ELF-1 (cell line): ENCODE data around the gene ZNHIT2.
"Not testable (repeated sequence)": the region's sequence is repeated elsewhere in the genome, so short reads cannot be mapped to it uniquely, and the experiment has no call there.

Source experiments
- DNase-seq: peaks from one replicate; pipeline ENCODE4 v3.0.0-alpha.2; 2016; ENCODE audit warnings: low read depth, low spot score

The ZNHIT2 gene

DNA sequence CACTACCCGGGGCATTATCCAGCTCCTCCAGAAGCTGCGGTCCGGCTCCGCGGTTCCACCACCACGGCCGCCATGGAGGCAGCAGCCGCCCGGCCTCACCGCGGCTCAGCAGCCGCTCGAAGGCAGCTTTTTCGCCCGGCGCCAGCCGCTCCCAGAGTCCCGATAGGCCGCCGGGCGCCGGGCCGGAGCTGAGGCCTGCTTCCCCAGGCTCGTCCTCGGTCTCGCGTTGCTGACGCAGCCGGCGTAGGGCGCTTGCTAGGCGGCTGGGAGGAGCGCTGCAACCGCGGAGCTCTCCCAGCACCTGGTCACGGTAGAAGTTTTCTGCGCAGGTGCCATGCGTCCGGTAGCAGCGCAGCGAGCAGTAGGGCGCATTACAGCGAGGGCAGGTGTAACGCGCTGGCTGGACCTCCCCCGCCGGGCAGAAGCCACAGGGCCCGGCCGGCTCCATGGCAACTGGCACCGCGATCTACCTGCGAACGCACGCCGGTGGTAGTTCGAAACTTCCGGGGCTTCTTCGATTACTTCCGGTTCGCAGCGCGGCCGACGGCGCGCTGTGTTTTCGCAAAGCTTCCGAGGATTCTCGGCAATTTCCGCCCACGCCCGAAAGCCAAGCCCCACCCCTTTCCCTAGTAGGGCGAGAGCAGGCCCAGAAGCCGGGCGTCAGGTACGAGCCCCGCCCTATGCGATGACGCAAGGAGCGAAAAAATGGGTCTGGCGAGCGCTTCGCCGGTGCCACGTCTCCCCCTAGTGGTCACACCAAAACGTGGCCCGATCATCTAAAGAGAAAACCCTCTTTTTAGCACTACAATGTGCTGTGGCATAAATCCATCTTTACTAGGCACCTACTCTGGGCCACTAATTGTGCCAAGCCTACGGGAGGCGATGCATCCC, at the start of gene ZNHIT2:
Gene ZNHIT2 (minus strand): TSS at position 496 of the 891 bp plus-strand sequence. CDS start 48 bp downstream, at position 448.
- DNase-seq, result peak; percentile 100

GRCh38 chr11:65166893-65167292, 49.4 kb upstream of the ZNHIT2 start:
- DNase-seq, result no peak

DNA sequence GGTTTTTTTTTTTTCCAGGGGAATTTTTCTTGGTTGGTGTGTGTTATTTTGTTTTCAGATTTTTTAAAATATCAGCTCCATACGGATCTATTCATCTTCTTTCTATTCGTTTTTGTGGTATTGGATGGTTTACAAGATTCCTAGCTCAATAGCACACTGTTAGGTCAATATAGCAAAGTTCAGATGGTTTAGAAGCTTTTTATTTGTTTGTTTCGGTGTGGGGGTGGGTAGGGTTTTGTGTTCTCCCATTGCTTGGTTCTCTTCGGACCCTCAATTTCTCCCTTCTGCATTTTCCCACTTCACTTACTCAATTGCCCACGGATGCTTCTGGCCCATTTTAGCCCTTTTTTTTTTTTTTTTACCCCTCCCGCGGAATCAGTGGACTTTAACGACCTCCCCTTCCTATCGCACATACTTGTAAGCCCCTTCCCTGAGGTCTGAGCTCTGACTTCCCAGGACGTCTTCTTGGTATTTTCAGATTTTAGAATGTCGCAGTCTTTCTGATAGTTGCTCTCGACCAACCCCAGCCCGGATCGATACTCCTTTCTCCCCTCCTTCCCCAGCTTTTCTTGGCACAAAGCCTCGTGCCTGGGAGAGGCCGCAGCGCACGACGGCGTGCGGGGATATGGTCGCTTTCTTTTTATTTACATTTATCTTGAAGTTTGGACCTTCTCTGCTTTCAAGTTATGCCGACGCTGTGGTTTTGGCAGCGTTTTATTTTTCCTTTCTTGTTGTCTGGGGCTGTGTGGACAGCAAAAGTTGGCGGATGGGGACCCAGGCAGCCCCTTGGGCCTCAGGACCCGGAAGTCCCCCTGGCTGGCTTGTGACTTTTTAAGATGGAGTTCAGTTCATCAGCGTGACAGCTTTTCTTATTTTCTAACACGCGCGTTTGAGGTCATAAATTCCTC, 48.2 kb upstream of the ZNHIT2 start:
- no peak for DNase-seq

GRCh38 chr11:65163684-65164083, 46.2 kb upstream of the ZNHIT2 start:
- no peak for DNase-seq

GRCh38 chr11:65160643-65161042, 43.1 kb upstream of the ZNHIT2 start:
- DNase-seq, result no peak

DNA sequence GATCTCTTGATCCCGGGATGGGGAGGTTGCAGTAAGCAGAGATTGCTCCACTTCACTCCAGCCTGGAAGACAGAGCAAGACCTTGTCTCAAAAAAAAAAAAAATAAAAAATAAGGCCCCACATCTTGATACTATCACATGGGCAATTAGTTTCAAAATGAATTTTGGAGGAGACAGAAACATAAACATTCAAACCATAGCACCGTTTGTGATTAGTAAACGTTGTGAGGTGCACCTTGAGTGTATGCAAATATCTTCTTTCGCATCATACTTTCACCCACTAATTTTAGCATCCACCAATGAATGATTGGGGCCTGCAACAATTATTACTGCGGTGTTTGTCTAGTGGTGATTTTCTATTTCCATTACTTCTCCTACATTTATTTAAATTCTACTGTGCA, 41.5 kb upstream of the ZNHIT2 start:
- no peak for DNase-seq

GRCh38 chr11:65157336-65157735, 39.8 kb upstream of the ZNHIT2 start:
- no peak for DNase-seq

DNA sequence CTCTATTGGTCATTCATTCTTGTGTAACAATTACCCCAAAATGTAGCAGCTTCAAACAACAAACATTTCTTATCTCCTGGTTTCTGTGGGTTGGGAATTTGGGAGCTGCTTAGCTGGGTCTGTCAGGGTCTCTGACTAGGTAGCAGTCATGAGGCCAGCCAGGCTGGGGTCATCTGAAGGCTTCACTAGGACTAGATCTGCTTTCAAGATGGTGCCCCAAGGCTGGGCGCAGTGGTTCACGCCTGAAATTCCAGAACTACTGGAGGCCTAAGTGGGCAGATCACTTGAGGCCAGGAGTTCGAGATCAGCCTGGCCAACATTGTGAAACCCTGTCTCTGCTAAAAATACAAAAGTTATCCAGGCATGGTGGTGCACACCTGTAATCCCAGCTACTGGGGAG, 39.4 kb upstream of the ZNHIT2 start:
- DNase-seq, result no peak

DNA sequence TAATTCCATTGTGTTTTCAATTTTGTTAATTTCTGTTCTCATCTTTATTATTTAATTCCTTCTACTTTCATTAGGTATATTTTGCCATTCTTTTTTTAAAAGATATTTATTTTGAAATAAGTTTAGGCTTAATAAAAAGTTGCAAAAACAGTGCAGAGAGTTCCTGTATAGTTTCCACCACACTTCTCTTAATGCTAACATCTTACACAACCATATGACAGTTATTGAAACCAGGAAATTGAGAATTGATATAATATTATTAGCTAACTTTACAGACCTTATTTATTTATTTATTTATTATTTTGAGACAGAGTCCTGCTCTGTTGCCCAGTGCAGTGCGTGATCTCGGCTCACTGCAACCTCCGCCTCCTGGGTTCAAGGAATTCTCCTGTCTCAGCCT, 38.8 kb upstream of the ZNHIT2 start:
- no peak for DNase-seq

DNA sequence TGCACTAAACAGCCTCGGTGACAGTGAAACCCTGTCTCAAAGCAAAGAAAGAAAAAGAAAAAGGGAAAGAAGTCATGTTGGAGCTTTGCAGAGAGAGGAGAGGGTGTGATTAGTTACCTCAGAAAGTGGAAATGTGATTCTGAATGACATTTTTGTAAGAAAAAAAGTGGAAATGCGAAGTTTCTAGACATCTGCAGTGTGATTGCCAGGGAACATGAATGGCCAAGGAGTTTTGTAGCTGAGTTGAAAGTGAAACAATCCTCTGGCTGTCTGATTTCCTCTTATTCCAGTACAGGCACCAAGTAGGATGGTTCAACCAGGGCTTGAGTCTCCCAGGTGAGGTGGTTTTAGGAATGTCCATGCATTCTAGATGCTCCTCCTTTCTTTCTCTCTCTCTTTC, 34.6 kb upstream of the ZNHIT2 start:
- no peak for DNase-seq

- no peak for DNase-seq
Measured at GRCh38 chr11:65151331-65151899, 33.9 kb upstream of the ZNHIT2 start.

- DNase-seq, result no peak
Measured at GRCh38 chr11:65150509-65151299, 33.2 kb upstream of the ZNHIT2 start.

GRCh38 chr11:65150131-65150508, 32.6 kb upstream of the ZNHIT2 start:
- DNase-seq, result not testable (repeated sequence)

- no peak for DNase-seq
Measured at GRCh38 chr11:65148657-65149056, 31.2 kb upstream of the ZNHIT2 start.

GRCh38 chr11:65147352-65148075, 30.0 kb upstream of the ZNHIT2 start:
- DNase-seq, result no peak

DNA sequence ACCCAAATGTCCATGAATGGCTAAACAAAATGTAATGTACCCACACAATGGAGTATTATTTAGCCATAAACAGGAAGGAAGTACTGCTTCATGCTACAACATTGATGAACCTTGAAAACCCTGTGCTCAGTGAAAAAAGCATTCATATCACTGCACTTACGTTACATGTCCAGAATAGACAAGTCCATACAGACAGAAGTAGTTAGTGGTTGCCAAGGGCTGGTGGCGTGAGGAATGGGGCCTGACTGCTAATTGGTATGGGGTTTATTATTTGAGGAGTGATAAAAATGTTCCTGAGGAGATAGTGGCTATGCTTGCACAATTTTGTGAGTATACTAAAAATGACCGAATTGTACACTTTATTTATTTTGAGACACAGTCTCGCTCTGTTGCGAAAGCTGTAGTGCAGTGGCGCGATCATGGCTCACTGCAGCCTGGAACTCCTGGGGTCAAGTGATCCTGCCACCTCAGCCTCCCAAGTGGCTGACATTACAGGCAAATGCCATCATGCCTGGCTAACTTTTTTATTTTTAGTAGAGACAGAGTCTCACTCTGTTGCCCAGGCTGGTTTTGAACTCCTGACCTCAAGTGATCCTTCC, 24.5 kb upstream of the ZNHIT2 start:
- no peak for DNase-seq

GRCh38 chr11:65136515-65137096, 19.1 kb upstream of the ZNHIT2 start:
- DNase-seq, result no peak

DNA sequence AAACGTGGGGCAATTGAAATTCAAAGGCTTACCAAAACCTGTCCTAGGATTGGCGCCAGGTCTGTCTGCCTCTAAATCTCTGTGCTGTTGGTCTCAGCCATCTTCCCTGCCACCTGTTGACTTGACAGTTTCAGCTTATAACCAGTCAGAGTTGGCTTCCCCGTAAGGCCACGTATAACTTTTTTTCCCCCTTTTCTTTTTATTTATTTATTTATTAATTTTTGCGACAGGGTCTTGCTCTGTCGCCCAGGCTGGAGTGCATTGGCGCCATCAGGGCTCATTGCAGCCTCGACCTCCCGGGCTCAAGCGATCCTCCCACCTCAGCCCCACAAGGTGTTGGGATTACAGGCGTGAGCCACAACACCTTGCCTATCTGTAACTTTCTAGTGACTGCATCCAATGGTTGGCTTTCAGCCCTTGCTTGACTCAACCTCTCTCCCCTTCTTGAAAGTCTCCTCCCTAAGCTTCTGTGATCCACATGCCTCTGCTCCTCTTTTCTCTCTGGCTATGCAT, 18.2 kb upstream of the ZNHIT2 start:
- DNase-seq, result no peak

- DNase-seq, result peak; percentile 98
Measured at GRCh38 chr11:65134952-65135632, 17.6 kb upstream of the ZNHIT2 start.
